ENCODE measurements around the gene GTPBP1.

GTPBP1 gene

GRCh38 chr22:38728871-38729796 is 23.4 kb downstream of the GTPBP1 start:
- Histone ChIP-seq H3K9me2 (replicated peaks; ENCODE audit: insufficient read depth, low read length) (no peaks in the 10 kb centered on the region), H3K9me3 (replicated peaks; ENCODE audit: insufficient read depth, low read length) (no peaks in the 10 kb centered on the region), H3K4me3 (ENCODE audit: low read length) (no peak overlapping the region), H4K20me1 (ENCODE audit: insufficient read depth, low read length) (no peaks in the 10 kb centered on the region), H3K27me3 (replicated peaks; ENCODE audit: insufficient read depth, low read length) (no peaks in the 10 kb centered on the region), H2AFZ (ENCODE audit: low read length) (no peak overlapping the region), H3F3A (ENCODE audit: insufficient read depth, low read length) (peaks cover 28% of the 10 kb centered on the region), H3K36me3 (replicated peaks; ENCODE audit: insufficient read depth, low read length) (peaks cover 11% of the 10 kb centered on the region), H3K4me1 (ENCODE audit: low read length) (no peaks in the 10 kb centered on the region), H3K27ac (ENCODE audit: low read length) (no peak overlapping the region), H3K9ac (ENCODE audit: low read length) (no peak overlapping the region), H3K79me2 (ENCODE audit: low read length) (0 out of 2 replicates have a peak, but pooled peaks cover 16% of the 10 kb centered on the region), H3K4me2 (ENCODE audit: low read depth, low read length) (no peak overlapping the region)
- TF ChIP-seq EZH2phosphoT487 (IDR thresholded peaks at IDR 0.05; ENCODE audit: low read length): no peak
- TF ChIP-seq EZH2 (optimal IDR thresholded peaks at IDR 0.05; ENCODE audit: low read depth, low read length): no peak
- no peak for TF ChIP-seq CTCF (IDR thresholded peaks at IDR 0.05; ENCODE audit: low read length)
- peak; percentile 4 for DNase-seq

DNA sequence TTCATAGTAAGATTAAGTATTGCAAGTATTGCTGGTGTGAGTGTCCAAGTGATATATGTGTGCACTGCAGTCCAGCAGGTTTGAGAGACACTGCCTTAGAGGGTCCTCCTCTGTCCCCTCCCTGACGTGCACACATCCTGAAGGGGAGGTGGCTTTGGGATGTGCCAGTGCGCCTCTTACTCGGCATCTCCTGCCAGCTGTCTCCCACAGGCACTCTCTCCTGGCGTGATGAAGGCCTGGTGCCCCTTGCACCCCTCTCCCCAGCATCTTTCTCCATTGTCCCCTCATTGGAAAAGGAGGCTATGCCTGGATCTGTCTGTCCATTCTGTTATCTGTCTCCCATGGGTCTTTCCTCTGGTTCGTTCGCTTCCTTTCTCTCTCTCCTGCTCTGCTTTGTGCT is 24.2 kb downstream of the GTPBP1 start:
- Histone ChIP-seq H3K9me2 (replicated peaks; ENCODE audit: insufficient read depth, low read length) (no peaks in the 10 kb centered on the region), H3K4me3 (ENCODE audit: low read length) (no peak overlapping the region), H3K27me3 (replicated peaks; ENCODE audit: insufficient read depth, low read length) (no peaks in the 10 kb centered on the region), H3K9me3 (replicated peaks; ENCODE audit: insufficient read depth, low read length) (no peaks in the 10 kb centered on the region), H3K4me2 (ENCODE audit: low read depth, low read length) (no peak overlapping the region), H3K79me2 (ENCODE audit: low read length) (0 out of 2 replicates have a peak, but pooled peaks cover 17% of the 10 kb centered on the region), H3K36me3 (replicated peaks; ENCODE audit: insufficient read depth, low read length) (peaks cover 11% of the 10 kb centered on the region), H3K4me1 (ENCODE audit: low read length) (no peaks in the 10 kb centered on the region), H4K20me1 (ENCODE audit: insufficient read depth, low read length) (no peaks in the 10 kb centered on the region), H3F3A (ENCODE audit: insufficient read depth, low read length) (peaks cover 27% of the 10 kb centered on the region), H3K27ac (ENCODE audit: low read length) (no peak overlapping the region), H2AFZ (ENCODE audit: low read length) (no peak overlapping the region), H3K9ac (ENCODE audit: low read length) (no peak overlapping the region)
- DNase-seq: peak; percentile 4
- TF ChIP-seq EZH2 (optimal IDR thresholded peaks at IDR 0.05; ENCODE audit: low read depth, low read length) (no peak), EZH2phosphoT487 (IDR thresholded peaks at IDR 0.05; ENCODE audit: low read length) (no peak), CTCF (IDR thresholded peaks at IDR 0.05; ENCODE audit: low read length) (no peak)

GRCh38 chr22:38730411-38730871 is 24.7 kb downstream of the GTPBP1 start:
- Histone ChIP-seq H3K4me2 (ENCODE audit: low read depth, low read length) (no peak overlapping the region), H4K20me1 (ENCODE audit: insufficient read depth, low read length) (no peaks in the 10 kb centered on the region)
- TF ChIP-seq EZH2phosphoT487 (IDR thresholded peaks at IDR 0.05; ENCODE audit: low read length) (no peak), CTCF (IDR thresholded peaks at IDR 0.05; ENCODE audit: low read length) (no peak), EZH2 (optimal IDR thresholded peaks at IDR 0.05; ENCODE audit: low read depth, low read length) (no peak)

More at GRCh38 chr22:38730411-38730871, 24.7 kb downstream of the GTPBP1 start:
- DNase-seq: peak; percentile 3
- no peaks in the 10 kb centered on the region for H3K9me3 ChIP-seq (replicated peaks; ENCODE audit: insufficient read depth, low read length)
- no peak overlapping the region for H2AFZ ChIP-seq (ENCODE audit: low read length)
- H3K27me3 ChIP-seq (replicated peaks; ENCODE audit: insufficient read depth, low read length): no peaks in the 10 kb centered on the region
- H3K79me2 ChIP-seq (ENCODE audit: low read length): 0 out of 2 replicates have a peak, but pooled peaks cover 14% of the 10 kb centered on the region
- H3K27ac ChIP-seq (ENCODE audit: low read length): no peak overlapping the region
- no peak overlapping the region for H3K9ac ChIP-seq (ENCODE audit: low read length)
- no peaks in the 10 kb centered on the region for H3K9me2 ChIP-seq (replicated peaks; ENCODE audit: insufficient read depth, low read length)
- H3K36me3 ChIP-seq (replicated peaks; ENCODE audit: insufficient read depth, low read length): peaks cover 10% of the 10 kb centered on the region
- H3K4me1 ChIP-seq (ENCODE audit: low read length): 0 out of 2 replicates have a peak, but pooled peaks cover 2% of the 10 kb centered on the region
- H3K4me3 ChIP-seq (ENCODE audit: low read length): no peak overlapping the region
- H3F3A ChIP-seq (ENCODE audit: insufficient read depth, low read length): peaks cover 32% of the 10 kb centered on the region

Measured in MM.1S (cell line).